A204.1 (cell line): ENCODE measurements around the gene KCNA5.

ENCODE experiments used
- FAIRE-seq: peaks from 2 replicates; lab custom pipeline; 2012; peaks lifted over from hg19 to GRCh38; lab: Jason Lieb, UNC

The KCNA5 gene

DNA sequence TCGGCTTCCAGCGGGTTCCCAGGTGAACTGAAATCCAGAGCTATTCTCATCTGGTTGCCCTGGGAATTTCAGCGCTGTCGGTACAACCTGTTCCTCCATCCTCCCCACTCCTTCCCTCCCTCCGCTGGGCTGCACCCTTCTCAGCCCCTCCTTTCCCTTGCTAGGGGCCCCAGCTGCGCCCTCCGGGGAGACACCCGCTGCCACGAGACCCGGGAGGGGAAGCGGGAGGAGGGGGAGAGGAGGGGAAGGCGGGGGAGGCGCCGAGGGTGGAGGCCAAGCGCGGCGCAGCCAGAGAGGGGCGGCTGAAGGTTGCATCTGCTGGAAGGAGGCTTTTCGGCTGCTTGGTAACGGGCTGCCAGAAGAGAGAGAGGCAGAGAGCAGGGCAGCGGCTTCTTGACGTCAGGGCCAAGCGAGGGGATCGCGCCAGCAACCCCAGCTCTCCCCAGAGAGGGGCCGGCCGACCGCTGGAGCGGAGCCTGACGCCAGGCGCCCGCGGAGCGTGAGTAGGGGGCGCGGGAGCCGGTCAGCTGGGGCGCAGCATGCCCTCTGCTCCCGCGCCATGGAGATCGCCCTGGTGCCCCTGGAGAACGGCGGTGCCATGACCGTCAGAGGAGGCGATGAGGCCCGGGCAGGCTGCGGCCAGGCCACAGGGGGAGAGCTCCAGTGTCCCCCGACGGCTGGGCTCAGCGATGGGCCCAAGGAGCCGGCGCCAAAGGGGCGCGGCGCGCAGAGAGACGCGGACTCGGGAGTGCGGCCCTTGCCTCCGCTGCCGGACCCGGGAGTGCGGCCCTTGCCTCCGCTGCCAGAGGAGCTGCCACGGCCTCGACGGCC lies at the start of gene KCNA5:
Gene KCNA5, plus strand, starts transcription at position 291 of the 831 bp plus-strand sequence. Its CDS starts 269 bp downstream, at position 560.
- FAIRE-seq, result no peak

DNA sequence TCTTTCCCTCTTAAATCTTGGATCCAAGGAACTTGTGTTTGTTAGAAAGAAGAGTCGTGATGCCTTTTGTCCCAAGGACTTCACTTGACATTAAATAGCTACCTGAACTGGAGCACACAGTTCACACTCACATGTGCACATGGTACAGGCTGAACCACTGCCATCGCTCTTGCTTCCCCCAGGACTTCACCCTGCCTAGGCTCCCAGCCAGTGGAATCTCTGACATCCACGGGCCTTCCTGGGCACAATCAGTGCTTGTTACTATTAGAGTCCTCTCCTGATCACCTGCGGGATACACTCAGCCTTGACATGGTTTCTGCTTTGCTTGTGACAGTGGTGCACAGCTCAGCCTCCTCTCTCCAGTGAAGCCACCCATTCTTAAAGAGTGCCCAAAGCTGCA lies 49.1 kb upstream of the KCNA5 start:
- no peak for FAIRE-seq

DNA sequence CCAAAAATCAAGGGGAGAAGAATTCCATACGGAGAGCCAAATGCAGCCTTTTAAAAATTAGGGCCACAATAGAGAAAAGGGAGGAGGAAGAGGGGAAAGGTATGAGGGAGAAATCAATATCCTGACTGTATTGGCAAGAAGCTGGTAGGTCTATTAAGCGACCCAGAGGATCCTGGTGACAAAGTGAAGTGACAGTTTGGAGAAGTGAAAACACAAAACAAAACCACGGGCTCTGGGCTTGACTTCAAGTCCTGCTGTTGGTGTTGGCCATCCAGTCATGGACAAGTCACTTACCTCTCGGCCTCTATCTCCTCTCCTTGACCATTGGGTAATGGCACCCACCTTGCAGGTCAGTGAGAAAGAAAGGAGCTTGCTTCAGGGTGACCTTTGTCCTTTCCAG lies 47.0 kb upstream of the KCNA5 start:
- no peak for FAIRE-seq

DNA sequence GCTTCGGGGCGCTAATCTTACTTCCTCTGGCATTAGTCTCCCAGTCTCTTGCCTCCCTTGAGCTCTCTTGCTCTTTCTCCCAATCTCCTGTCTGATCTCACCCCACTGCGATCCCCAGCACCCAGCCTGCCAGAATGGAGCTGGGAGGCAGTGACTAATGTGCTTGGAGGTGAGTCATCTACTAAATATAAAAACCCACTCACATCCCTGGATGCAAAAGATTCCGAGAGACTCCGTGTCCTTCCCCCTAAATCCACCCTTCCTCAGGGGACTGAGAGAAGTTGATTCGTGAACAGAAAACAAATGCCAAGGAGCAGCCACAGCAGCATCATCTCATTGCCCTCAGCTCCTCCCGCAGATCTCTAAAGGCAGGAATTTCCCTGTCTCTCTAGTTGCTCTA lies 45.7 kb upstream of the KCNA5 start:
- FAIRE-seq, result no peak

DNA sequence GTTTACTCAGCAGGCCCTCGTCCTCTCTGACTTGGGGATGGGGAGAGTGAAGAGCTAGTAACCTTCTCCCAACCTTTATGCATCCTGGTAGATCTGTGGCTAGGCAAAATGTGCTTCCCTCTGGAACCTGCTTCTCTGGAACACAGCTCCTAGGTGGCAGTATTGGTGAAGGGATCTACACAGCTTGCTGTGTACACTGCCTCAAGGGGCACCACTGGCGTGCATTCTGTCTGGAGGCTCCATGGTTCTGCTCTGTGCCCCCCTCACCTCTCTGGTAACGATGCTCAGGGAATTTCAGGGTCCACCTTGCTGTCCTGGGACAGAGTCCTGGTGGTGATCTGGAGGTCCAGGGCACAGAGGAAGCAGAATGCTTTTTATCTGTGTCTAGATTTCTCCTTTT lies 43.5 kb upstream of the KCNA5 start:
- no peak for FAIRE-seq

DNA sequence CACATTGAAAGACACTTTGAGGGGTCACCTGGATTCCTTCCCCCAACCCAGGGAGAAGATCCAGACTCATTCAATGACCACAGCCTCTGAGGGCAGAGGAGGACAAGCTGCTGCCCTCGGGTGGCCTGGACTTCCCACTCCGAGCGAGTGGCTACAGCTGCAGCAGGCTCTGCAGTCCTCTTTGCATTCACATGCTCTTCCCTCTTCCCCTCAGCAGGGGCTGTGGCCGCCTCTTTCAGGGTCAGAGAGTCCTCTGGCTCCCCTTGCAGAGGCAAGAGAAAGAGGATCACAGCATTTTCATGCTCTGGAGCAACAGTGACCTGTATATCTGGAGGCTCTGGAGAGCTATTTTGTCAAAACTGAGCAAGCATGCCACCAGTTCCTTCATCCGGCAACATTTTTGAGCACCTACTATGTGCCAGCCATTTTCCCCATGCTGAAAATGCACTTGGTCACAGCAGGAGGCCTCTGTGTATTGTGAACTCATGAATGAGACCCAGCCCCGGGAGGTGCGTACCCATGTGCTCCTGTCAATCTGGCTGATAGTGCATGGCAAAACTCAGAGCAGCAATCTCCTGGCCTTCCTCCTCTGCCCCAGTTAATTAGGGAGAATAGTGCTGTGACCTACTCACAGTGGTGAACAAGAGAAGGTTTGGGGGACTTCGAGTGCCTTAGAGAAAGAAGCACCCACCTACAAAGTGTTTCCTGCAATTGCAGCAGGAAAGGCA lies 42.9 kb upstream of the KCNA5 start:
- FAIRE-seq, result no peak

DNA sequence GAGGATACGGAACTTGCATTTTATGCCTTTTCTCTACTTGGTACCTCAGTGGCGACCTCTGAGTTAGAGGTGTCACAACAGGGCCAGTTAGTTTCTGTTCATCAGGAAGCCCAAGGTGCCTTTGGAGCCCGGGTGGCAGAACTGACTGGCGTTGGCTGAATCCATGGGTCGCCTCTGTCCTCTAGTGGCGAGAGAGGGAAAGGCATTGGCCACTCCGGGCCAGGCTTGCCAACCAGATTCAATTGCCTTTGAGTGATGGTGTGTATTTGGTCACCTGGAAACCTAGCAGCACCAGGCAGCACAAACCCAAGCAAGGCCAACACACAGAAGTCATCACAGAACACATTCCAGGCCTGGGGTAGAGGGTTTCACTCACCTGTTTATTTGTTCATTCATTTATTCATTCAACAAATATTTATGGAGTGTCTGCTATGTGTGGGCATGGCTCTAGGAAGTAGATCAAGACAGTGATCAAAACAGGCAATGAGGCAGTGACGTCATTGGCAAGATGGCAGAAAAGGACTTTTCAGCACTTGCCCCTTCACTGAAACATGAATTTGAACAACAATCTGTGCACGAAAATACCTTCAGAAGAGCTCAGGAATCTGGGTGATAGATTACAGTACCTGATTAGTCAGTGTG lies 40.5 kb upstream of the KCNA5 start:
- no peak for FAIRE-seq

DNA sequence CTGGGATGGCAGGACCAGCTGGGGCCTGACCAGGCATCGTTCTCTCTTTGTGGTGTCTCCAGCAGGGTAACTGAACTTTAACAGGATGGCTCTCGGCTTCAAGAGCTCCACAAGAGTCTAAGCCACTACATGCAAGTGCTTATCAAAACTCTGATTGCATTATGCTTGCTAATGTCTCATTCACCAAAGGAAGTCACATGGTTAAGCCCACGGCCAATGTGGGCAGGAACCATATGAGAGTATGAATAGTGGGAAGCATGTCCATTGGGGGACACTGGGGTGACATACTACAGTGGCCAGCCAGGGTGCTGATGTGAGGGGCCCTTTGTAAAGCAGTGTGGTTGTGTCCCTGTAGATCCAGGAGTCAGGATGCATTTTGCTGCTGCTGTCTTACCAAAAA lies 35.0 kb upstream of the KCNA5 start:
- FAIRE-seq, result no peak

DNA sequence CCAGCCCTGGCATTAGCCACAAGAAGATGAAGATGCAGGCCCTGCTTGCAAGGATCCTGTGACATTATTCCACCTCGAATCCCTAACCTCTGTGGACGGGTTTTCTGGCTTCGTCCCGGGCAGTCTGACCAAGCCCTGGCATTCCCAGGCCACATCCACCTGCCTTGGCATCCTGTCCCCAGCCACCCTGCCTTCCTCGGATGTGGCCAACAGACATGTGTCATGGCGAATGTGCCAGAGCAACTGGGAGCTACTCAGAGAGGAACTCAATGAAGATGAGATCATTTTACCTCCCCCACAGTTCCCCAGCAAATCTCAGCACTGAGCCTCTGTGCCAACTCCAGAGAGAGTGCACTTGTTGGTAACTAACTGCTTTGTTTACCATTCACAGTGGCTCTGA lies 33.5 kb upstream of the KCNA5 start:
- FAIRE-seq, result no peak

DNA sequence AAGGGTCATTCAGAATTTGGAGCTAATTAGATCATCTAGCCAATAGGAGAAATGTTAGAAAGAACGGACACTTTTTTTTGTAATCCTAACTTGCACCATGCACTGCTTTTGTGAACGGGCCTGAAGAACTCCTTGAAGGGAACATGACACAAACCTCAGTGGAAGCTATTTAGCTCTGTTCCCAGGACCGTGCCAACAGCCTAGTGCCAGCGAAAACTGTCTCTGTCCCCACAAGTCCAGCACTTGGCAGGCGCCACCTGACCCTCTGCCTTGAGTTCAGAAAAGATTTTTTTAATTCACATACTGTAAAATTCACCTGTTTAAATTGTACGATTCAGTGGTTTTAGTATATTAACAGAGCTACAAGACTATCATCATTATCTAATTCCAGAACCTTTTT lies 31.3 kb upstream of the KCNA5 start:
- FAIRE-seq, result no peak

DNA sequence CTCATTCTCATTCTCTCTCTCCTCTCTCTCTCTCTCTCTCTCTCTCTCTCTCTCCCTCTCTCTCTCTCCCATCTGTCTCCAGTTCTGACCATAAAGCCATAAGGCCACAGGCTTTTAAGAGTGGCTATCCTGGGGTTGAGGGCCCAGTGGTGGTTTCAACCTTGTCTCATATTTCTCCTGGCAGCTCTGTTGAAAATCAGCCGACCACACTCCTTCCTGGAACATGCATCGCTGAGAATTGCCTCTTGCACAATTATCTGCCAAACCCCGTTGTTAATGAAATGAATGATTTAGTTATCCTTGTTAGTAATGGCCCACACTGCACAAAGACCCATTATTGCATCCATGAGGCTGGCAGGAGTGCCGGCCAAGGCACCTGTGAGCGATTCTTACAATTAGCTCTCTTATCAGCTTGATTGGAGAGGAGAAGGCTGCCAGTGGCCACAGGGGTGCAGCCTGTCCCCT lies 30.4 kb upstream of the KCNA5 start:
- no peak for FAIRE-seq

DNA sequence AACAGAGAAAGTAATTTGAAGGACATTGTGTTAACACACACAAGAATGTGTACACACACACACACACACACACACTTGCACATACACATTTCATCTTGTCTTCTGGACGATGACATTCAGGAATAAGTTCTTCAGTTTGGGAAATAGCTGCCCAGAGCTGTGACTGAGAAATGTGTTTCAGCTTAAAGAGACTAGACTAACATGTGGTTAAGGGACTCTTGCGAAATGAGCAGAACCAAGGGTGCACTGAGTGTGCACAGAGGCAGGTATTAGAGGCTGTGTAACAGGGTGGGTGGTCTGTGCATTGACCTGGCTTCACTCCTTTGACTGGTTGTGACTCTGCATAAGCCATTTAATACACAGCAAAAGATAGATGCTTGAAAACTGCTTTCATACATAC lies 29.4 kb upstream of the KCNA5 start:
- no peak for FAIRE-seq

DNA sequence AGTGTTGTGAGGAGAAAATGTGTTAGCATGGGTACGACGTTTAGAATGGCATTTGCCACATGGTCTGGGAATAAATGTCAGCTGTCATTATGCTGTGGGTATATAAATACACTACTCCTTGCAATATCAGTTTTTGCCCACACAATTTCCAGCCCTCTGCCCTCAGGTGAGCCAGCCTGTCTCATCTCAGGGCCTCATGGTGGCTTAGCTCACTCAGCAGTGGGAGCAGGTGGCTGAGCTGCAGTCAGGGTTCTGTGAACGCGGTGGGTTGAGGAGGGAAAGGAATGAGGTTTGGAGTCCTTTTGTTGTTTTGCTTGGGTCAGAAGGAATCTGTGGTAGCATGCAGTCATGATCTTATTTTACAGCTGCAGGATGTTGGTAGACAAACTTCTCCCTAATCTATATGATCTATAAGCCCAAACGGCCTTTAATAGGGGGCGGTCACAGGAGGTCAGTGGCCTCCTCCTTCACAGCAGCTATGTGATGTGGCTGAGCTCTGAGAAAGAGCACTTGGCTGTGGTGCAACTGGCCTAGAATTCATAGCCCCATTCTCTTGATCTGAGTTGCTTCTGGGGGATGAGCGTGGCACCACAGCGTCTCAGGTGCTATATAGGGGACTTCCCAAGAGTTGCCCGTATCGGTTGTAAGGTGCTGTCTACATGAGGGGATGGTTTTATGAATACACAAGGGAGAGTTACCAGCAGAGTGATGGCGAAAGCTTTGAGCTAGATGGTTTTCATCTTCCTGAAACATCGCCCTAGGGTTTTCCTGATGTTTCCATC lies 27.8 kb upstream of the KCNA5 start:
- no peak for FAIRE-seq

DNA sequence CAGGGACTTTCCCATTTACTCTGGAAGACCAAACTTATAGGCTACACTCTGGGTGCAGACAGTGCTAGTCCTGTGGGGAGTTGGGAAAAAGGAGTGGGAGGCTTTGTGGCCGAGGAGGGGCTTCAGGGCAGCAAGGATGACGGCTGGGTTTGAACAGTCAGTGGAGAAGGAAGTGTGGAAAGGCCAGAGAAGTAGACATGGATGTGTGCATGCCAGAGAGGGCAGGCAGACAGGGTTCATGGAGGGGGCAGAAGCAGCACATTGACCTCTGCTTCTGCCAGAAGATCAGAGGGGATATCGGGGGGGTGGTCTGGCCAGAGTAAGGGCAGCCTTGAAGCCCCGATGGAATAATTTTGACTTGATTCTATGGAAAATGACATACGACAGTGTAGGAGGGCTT lies 27.2 kb upstream of the KCNA5 start:
- FAIRE-seq, result no peak

DNA sequence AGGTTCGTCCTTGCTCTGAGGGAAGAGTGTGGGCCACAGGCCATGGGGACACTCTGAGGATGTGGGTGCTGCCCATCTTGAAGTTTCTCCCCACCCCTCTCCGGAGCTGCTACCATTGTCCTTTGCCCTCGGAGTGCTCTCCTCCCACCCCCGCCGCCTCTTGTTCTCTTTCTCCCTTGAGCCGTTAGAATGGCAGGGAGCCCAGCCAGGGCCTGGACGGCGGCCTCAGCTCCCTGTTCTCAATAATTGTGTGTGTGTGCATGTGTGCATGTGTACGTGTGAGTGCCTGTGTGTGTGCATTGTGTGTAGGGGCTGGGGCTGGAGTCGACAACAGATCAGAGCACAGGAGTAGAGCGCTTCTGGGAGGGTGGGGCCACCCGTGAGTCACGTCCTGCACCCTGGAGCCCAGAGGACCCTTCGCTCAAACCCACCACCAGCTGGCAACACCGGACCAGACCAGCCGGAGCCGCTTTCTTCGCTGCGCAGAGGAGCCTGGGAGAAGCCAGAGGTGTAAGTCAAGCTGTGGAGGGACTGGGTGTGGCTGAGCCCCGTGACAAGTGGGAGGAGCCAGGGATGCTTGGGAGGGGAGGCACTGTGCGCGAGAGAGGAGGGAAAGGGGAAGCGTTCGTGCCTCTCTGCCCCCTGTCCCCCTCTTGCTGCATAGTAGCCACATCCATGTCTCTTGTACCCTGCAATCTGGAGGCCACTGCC lies 25.9 kb upstream of the KCNA5 start:
- no peak for FAIRE-seq

DNA sequence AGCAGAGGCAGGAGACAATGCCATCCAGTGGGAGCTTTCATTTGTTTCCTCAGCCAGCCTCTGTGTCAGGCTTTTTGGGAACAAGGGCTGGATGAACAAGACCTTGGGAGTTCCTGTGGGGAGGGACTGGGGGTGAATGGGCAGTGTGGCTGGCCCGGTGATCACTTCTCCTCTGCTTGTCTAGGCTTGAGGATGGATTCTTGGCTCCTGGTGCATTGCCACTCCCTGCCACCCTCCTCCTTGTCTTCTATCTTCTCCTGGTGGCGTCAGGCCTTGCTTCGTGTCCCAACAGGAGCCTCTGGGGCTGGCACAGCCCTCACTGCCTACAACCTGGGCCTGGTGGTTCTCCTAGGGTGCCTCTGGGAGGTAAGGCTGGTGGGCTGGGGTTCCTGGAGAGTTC lies 25.0 kb upstream of the KCNA5 start:
- FAIRE-seq, result no peak

DNA sequence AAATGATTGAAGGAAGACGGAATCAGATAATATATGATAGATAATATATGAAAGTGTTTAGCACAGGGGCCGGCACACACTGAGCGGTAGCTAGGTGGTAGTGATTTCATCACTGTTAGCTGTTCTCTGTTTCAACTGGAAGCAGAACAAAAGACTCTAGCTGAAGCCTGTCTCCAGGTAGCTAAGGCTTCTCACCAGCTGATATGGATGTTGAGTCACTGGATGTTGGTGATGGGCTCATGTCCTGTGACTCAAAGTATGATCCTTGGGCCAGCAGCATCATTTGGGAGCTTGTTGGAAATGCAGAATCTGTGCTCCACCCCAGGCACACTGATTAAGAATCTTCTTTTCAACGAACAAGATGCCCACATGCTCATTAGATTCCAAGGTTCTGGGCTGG lies 21.7 kb upstream of the KCNA5 start:
- FAIRE-seq, result no peak

DNA sequence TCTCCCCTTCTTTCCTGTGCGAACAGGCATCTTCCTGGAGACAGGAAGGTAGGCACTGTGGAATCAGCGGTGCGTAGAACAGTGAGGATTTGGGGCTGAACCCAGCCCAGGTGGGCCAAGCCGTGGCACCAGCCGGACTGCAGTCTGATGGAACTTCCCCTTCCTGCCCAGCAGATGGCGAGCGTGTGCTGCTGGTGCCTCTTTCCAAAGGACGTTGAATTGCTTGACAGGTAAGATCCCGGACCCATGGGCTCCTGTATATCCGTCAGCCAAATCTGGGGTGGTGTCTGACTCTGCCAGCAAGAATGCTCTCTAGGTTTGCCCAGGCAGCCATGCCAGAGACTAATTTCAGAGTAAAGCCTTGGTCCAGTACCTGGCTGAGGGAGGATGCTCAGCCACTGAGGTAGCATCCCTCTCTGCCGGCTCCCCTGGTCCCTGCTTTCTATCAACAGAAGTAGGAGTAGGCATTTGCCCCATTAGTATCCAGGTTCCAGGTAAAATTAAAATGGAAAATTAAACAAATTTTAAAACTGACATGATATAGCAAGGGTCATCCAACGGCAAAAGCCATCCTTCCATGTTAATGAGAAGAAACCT lies 21.1 kb upstream of the KCNA5 start:
- FAIRE-seq, result no peak

DNA sequence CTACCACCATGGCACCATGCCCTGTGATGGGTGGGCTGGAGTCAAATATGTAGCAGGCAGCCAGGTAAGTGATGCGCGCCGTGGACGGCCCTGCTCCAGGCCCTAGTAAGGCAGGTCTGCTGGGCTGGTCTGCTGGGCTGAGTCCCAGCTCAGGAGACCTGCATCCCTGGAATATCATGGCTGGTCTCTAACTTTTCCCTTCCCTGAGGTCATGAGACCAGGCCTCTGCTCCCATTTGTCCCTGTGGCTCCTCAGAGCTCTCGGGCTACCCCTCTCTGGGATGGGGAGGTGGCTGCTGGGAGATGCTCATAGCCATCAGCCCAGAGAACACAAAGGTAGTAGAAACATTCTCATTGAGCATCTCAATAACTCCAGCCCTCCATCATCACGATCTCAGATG lies 19.8 kb upstream of the KCNA5 start:
- no peak for FAIRE-seq

DNA sequence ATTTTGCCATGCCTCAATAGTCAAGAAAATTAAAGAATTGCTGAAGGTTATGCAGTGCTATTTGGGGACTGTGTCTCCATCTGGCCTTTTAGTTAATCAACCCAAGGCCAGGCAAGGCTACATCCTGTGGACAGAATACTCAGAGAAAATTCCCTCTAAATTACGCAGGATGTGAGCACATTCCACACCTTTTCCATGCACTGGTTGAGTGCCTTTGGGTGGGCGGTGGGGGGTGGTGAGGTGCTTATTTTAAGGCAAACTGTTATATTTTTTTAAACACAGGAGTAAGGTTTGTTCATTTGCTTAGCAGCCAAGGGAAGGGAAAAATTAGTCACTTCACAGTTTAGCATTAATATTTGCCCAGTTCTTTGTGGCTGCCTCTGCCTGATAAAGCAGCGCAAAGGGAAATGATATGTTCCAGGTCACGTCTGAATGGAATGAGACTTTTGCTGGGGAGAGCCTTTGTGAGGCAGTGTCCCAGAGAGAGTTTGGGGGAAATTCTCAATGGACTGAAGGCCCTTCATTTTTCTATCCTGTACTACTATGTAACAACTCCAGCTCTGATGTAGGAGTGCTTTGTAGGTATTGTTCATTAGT lies 17.2 kb upstream of the KCNA5 start:
- FAIRE-seq, result no peak
